MM.1S (cell line): Measurements from ENCODE around the gene ROMO1.

Experiments used
- DNase-seq: peaks from one replicate; pipeline ENCODE4 v3.0.0-alpha.2; 2015
- H2AFZ ChIP-seq: fragments of 300-600 bp; sonication (generic); 2 replicates; pipeline ENCODE4 v1.6.0; 2016; ENCODE audit warnings: antibody characterized with exemption, low read length
- H3F3A ChIP-seq: fragments of 300-600 bp; sonication (generic); 2 replicates; pipeline ENCODE4 v1.6.1; 2016; ENCODE audit warnings: mild to moderate bottlenecking, antibody characterized with exemption, low read length, moderate library complexity, mixed read lengths; ENCODE audit not compliant: insufficient read depth
- H3K27ac ChIP-seq: fragments of 300-600 bp; sonication (generic); 2 replicates; pipeline ENCODE4 v1.5.1; 2016; ENCODE audit warnings: mild to moderate bottlenecking, low read length
- H3K27me3 ChIP-seq: fragments of 300-600 bp; sonication (generic); replicated peaks from 2 replicates; pipeline ENCODE4 v1.6.0; 2016; ENCODE audit warnings: low read length; ENCODE audit not compliant: insufficient read depth
- H3K36me3 ChIP-seq: fragments of 300-600 bp; sonication (generic); replicated peaks from 2 replicates; pipeline ENCODE4 v1.6.1; 2016; ENCODE audit warnings: mild to moderate bottlenecking, low read length, mixed read lengths; ENCODE audit not compliant: insufficient read depth
- H3K4me1 ChIP-seq: fragments of 300-600 bp; sonication (generic); 2 replicates; pipeline ENCODE4 v1.6.1; 2016; ENCODE audit warnings: low read length, mixed read lengths
- H3K4me2 ChIP-seq: fragments of 300-600 bp; sonication (generic); 2 replicates; pipeline ENCODE4 v1.6.0; 2016; ENCODE audit warnings: low read depth, low read length
- H3K4me3 ChIP-seq: fragments of 300-600 bp; sonication (generic); 2 replicates; pipeline ENCODE4 v1.5.1; 2016; ENCODE audit warnings: low read length, mixed read lengths
- H3K79me2 ChIP-seq: fragments of 300-600 bp; sonication (generic); 2 replicates; pipeline ENCODE4 v1.6.1; 2016; ENCODE audit warnings: mixed run types, low read length, mixed read lengths
- H3K9ac ChIP-seq: fragments of 300-600 bp; sonication (generic); 2 replicates; pipeline ENCODE4 v1.6.1; 2016; ENCODE audit warnings: low read length, mixed read lengths
- H3K9me2 ChIP-seq: fragments of 300-600 bp; sonication (generic); replicated peaks from 2 replicates; pipeline ENCODE4 v1.6.1; 2016; ENCODE audit warnings: mild to moderate bottlenecking, low read length, mixed read lengths; ENCODE audit not compliant: insufficient read depth
- H3K9me3 ChIP-seq: fragments of 300-600 bp; sonication (generic); replicated peaks from 2 replicates; pipeline ENCODE4 v1.6.1; 2016; ENCODE audit warnings: mild to moderate bottlenecking, low read length, mixed read lengths; ENCODE audit not compliant: insufficient read depth
- H4K20me1 ChIP-seq: fragments of 300-600 bp; sonication (generic); 2 replicates; pipeline ENCODE4 v1.6.1; 2016; ENCODE audit warnings: mild to moderate bottlenecking, low read length, moderate library complexity, mixed read lengths; ENCODE audit not compliant: insufficient read depth
- EZH2 ChIP-seq: fragments of 300-600 bp; sonication (generic); optimal IDR thresholded peaks from 2 replicates; pipeline ENCODE3; 2017; ENCODE audit warnings: low read depth, mild to moderate bottlenecking, antibody characterized with exemption, low read length, mixed read lengths
- EZH2phosphoT487 ChIP-seq: fragments of 300-600 bp; sonication (generic); IDR thresholded peaks from 2 replicates; pipeline ENCODE4 v1.6.1; 2018; ENCODE audit warnings: antibody characterized with exemption, low read length
- TF ChIP-seq, protein P1 (sequence below): fragments of 300-600 bp; sonication (generic); IDR thresholded peaks from 2 replicates; pipeline ENCODE4 v1.5.1; 2016; ENCODE audit warnings: antibody characterized with exemption, low read length, mixed read lengths

ROMO1 gene

DNA sequence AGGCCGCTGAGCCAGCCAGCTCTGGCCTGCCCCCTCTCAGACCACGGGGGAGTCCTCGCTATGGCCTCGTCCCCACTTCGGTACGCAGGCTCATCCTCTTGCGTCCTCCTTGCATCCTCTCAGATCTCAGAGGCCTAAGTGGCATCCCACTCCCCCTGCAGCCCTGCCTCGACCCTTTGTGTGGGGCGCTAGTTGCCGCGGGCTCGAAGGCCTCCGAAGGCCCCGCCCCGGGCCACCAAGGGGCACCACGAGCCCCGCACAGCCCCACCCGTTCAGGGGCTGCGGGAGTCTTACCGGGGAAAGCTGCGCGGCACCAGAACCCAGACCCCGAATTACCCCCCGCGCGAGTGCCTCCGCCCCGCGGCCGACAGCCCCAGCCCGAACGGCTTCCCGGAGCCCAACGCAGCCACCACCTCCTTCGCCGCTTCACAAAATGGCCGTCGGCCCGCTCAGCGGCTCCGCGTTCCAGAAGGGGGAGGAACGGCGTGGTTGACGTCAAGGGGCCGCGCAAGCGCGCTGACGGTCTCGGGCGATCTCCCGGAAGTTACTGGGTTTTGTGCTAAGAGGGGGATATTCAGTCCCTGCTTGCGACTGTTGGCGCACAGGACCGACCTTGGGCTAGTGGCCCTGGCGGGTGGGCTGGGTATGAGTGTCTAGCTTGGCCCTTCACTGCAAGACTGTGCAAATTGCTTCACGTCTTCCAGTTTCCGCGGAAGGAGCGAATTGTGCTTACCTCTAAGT is 34.6 kb upstream of the ROMO1 start, which contains the start of the genes CPNE1 and RBM12:
TSS of gene CPNE1 (minus strand) at position 435 of the 741 bp plus-strand sequence. CDS start 31,977 bp downstream, outside the sequence.
TSS of gene RBM12 (minus strand) at position 435 of the 741 bp plus-strand sequence. CDS start 9,578 bp downstream, outside the sequence.
- TF ChIP-seq EZH2phosphoT487 (no peak), EZH2 (no peak)
- TF ChIP-seq, protein P1, sequence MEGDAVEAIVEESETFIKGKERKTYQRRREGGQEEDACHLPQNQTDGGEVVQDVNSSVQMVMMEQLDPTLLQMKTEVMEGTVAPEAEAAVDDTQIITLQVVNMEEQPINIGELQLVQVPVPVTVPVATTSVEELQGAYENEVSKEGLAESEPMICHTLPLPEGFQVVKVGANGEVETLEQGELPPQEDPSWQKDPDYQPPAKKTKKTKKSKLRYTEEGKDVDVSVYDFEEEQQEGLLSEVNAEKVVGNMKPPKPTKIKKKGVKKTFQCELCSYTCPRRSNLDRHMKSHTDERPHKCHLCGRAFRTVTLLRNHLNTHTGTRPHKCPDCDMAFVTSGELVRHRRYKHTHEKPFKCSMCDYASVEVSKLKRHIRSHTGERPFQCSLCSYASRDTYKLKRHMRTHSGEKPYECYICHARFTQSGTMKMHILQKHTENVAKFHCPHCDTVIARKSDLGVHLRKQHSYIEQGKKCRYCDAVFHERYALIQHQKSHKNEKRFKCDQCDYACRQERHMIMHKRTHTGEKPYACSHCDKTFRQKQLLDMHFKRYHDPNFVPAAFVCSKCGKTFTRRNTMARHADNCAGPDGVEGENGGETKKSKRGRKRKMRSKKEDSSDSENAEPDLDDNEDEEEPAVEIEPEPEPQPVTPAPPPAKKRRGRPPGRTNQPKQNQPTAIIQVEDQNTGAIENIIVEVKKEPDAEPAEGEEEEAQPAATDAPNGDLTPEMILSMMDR: no peak
- no peaks in the 10 kb centered on the region for H3K9me2 ChIP-seq
- H3K79me2 ChIP-seq: peaks cover 51% of the 10 kb centered on the region
- DNase-seq: peak; percentile 93
- peak within 1 kb of the TSS; percentile 82 for H3K4me2 ChIP-seq
- H3K27me3 ChIP-seq: no peaks in the 10 kb centered on the region
- H3K27ac ChIP-seq: peak within 1 kb of the TSS; percentile 80
- peak within 1 kb of the TSS; percentile 92 for H3K4me3 ChIP-seq
- no peaks in the 10 kb centered on the region for H3K9me3 ChIP-seq
- peaks cover 39% of the 10 kb centered on the region for H4K20me1 ChIP-seq
- H3F3A ChIP-seq: peaks cover 27% of the 10 kb centered on the region
- H3K9ac ChIP-seq: peak within 1 kb of the TSS; percentile 96
- H2AFZ ChIP-seq: peak within 1 kb of the TSS; percentile 89
- H3K4me1 ChIP-seq: peaks cover 31% of the 10 kb centered on the region
- H3K36me3 ChIP-seq: no peaks in the 10 kb centered on the region

DNA sequence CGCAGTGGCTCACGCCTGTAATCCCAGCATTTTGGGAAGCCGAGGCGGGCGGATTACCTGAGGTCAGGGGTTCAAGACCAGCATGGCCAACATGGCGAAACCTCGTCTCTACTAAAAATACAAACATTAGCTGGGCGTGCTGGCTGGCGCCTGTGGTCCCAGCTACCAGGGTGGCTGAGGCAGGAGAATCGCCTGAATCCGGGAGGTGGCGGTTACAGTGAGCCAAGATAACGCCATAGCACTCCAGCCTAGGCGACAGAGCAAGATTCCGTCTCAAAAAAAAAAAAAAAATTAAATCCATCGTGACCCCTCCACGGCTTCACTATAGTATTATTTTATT is 33.3 kb upstream of the ROMO1 start:
- peaks cover 23% of the 10 kb centered on the region for H3F3A ChIP-seq
- no peak overlapping the region for H2AFZ ChIP-seq
- no peaks in the 10 kb centered on the region; the same call in 1 of the 2 replicates for H3K36me3 ChIP-seq
- H3K27ac ChIP-seq: no peak overlapping the region
- H3K4me1 ChIP-seq: peaks cover 21% of the 10 kb centered on the region
- no peak for DNase-seq
- H3K9ac ChIP-seq: no peak overlapping the region
- H3K27me3 ChIP-seq: no peaks in the 10 kb centered on the region
- H3K9me3 ChIP-seq: no peaks in the 10 kb centered on the region
- H3K4me2 ChIP-seq: no peak overlapping the region
- H3K9me2 ChIP-seq: no peaks in the 10 kb centered on the region
- no peak overlapping the region for H3K4me3 ChIP-seq
- TF ChIP-seq, protein P1: no peak
- TF ChIP-seq EZH2: no peak
- peaks cover 26% of the 10 kb centered on the region for H4K20me1 ChIP-seq
- H3K79me2 ChIP-seq: peaks cover 39% of the 10 kb centered on the region

DNA sequence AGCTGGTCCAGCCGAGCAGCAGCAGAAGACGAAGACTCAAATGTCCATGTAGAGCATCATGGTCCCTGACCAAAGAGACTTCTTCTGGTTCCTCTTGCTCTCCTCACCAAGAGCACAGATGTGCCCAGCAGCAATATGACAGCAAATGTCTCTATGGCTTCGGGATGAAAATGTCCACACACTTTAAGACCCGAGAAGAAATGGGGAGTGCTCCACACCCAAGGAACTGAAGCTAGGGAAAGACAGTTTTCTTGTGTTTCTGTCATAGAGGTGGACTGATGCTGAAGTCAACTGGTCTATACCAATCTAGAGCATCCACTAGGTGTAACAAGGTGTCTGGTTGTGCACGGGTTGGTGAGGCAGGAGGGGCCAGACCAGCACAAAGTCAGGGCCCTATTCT is 30.0 kb upstream of the ROMO1 start:
- no peaks in the 10 kb centered on the region for H3K27me3 ChIP-seq
- H3K4me1 ChIP-seq: no peaks in the 10 kb centered on the region
- H4K20me1 ChIP-seq: no peaks in the 10 kb centered on the region
- H2AFZ ChIP-seq: no peak overlapping the region
- H3K27ac ChIP-seq: no peak overlapping the region
- no peak for DNase-seq
- peaks cover 6% of the 10 kb centered on the region for H3K79me2 ChIP-seq
- H3K4me3 ChIP-seq: no peak overlapping the region
- H3K9me3 ChIP-seq: no peaks in the 10 kb centered on the region
- TF ChIP-seq EZH2 (no peak), EZH2phosphoT487 (no peak)
- TF ChIP-seq, protein P1: no peak
- H3K4me2 ChIP-seq: no peak overlapping the region
- no peaks in the 10 kb centered on the region; the same call in 1 of the 2 replicates for H3K36me3 ChIP-seq
- no peaks in the 10 kb centered on the region for H3K9me2 ChIP-seq
- H3K9ac ChIP-seq: no peak overlapping the region
- peaks cover 3% of the 10 kb centered on the region; the same call in 1 of the 2 replicates for H3F3A ChIP-seq
